GM12872 (cell line): ENCODE results near the gene ATL3.

Experiments used
- CTCF ChIP-seq: IDR thresholded peaks from 3 replicates; pipeline ENCODE4 v1.5.1; 2011; ENCODE audit warnings: low read depth, mild to moderate bottlenecking, low read length, moderate library complexity; ENCODE audit not compliant: insufficient read depth

Gene ATL3

GRCh38 chr11:63613517-63614135, 57.5 kb downstream of the ATL3 start:
- TF ChIP-seq CTCF, result no peak

GRCh38 chr11:63612181-63612580, 59.0 kb downstream of the ATL3 start:
- TF ChIP-seq CTCF, result no peak

- TF ChIP-seq CTCF, result no peak
Measured at GRCh38 chr11:63611395-63611747, 59.8 kb downstream of the ATL3 start.

- no peak for TF ChIP-seq CTCF
Measured at GRCh38 chr11:63610604-63611394, 60.4 kb downstream of the ATL3 start.

- no peak for TF ChIP-seq CTCF
Measured at GRCh38 chr11:63609971-63610580, 61.1 kb downstream of the ATL3 start.

GRCh38 chr11:63609536-63609935, 61.6 kb downstream of the ATL3 start:
- TF ChIP-seq CTCF, result no peak
